DMS79 (cell line): Measurements from ENCODE around the gene SLC16A9.
"Not testable (repeated sequence)": the region's sequence is repeated elsewhere in the genome, so short reads cannot be mapped to it uniquely, and the experiment has no call there.

Experiments
- DNase-seq: peaks from one replicate; lab custom pipeline; 2025; lab: John Stamatoyannopoulos, UW

The SLC16A9 gene

GRCh38 chr10:59674215-59674836, 35.3 kb downstream of the SLC16A9 start:
- no peak for DNase-seq

GRCh38 chr10:59672150-59672875, 37.3 kb downstream of the SLC16A9 start:
- DNase-seq, result no peak

DNA sequence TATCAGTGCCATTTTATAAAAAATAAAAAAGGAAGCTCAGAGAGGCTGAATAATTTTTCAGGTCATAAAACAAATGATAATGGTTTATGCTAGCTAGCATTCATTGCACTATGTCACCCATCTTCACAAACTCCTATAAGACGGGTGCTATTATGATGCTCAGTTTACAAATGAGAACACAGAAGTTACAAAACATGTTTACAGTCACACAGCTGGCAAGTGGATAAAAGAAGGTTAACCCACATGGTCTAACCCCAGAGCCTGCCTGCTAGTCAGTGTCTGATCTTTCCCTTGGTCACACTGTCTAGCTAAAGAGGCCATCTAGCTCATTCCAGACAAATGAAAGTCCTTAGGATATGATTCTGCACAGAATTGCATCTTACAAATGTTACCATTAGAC, 39.4 kb downstream of the SLC16A9 start:
- DNase-seq, result no peak

DNA sequence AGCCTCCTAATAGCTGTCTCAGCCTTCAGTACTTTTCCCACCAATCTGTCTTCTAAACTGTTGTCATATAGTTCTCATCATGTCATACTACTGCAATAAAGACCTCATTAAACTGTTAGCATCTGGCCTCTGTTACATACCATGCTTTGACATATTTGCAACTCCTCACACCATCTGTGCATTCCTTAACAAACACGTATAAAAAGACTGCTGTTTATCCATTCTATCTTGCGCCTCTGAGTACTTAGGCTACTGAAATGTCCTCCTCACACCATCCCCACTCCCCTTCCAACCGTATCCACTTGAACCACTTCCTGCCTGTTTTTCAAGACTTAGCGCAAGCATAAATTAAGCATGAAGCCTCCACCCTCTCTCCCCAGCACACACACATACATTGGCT, 41.6 kb downstream of the SLC16A9 start:
- peak; percentile 6 for DNase-seq

GRCh38 chr10:59666310-59666709, 43.3 kb downstream of the SLC16A9 start:
- no peak for DNase-seq

- DNase-seq, result not testable (repeated sequence)
Observed at GRCh38 chr10:59663213-59663612, 46.4 kb downstream of the SLC16A9 start.

DNA sequence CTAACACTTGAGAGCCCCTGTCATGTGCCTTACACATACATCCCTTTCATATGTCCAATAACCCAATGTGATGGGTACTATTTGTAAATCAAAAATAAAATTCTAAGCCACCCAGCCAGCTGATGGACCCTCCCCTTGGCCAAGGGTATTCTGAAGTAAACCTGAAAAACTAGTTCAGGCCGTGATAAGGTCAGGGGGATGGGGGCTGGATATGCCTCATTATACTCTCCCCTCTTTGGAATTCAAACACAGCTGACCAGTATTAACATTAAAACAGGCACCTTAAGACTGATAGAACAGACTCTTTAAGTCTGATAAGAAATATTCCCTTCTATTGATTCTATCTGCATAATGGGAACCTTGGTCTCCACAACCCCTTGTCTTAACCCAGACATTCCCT, 51.9 kb downstream of the SLC16A9 start:
- DNase-seq, result no peak

DNA sequence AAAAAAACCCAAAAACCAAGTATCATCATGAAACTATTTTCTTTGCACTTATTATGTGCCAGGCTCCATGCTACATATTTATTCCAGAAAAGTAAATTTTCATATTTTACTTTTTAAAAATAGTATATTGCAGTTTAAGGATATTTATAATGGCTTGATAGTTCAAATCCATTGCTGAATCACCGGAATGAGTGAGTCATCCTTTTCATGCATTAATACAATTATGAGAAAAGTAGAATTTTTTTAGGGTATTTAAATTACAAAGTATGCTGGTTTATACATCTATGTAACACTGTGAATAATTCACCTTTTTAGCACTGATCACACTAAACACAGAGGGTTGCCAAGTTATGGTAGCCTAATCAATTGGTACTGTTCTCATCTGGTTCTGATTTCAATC, 54.3 kb downstream of the SLC16A9 start:
- DNase-seq, result no peak

DNA sequence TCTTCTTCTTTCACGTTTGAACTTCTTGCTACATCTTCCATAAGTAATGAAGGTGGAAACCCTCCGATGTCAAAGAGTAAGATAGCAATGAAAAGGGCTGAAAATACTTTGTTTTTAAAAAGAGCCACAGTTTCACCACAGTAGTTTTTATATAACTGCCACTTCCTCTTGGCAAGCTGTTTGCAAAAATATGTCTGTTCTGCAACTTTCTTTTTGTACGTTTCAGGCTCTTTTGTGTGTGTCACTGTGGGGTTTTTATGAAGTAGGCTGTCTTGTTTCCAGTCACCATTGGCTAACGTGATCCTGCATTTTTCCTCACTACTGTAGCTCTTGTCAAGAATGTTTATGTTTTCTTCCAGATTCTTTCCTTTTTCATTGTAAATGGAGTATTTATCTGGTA, 55.6 kb downstream of the SLC16A9 start:
- DNase-seq, result no peak

- DNase-seq, result no peak
Observed at GRCh38 chr10:59651902-59652301, 57.7 kb downstream of the SLC16A9 start.

DNA sequence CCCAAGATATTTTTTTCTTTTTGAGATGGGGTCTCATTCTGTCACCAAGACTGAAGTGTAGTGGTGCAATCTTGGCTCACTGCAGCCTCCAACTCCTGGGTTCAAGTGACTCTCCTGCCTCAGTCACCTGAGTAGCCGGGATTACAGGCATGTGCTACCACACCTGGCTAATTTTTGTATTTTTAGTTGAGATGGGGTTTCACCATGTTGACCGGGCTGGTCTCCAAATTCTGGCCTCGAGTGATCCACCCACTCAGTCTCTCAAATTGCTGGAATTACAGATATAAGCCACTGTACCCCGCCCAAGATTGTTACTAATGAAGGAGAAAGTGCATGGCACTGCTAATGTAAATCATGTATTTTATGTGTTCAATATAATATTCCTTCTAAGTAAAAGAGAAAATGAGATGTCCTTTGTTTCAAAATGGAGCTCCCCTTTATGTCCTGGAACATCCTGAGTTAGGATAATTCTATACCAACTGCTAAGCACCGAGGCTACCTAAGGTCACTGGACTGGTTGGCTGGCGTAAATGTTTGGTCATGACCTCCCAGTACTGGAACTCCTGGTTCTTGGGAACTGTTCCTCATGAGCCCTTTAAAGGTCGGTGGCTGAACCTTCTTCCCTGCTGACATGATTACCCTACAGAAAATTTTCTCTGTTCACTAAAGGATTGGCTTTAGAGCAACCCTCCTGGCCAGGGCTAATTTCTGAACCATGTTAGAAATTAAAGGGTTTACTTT, 59.9 kb downstream of the SLC16A9 start:
- DNase-seq, result no peak

- DNase-seq, result peak; percentile 76
Observed at GRCh38 chr10:59648711-59649201, 60.9 kb downstream of the SLC16A9 start.

DNA sequence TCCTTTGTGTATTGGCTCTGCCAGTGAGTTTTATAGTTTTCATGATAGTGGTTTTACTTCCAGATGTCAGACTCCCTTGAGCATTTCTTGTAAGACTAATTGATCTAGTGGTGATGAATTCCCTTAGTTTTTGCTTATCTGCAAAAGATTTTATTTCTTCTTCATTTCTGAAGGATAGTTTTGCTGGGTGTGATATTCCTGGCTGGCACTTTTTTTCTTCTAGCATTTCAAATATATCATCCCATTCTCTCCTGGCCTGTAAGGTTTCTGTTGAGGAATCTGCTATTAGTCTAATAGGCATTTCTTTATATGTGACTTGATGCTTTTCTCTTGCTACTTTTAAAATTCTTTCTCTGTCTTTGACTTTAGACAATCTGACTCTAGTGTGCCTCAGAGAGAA, 64.8 kb downstream of the SLC16A9 start:
- no peak for DNase-seq

DNA sequence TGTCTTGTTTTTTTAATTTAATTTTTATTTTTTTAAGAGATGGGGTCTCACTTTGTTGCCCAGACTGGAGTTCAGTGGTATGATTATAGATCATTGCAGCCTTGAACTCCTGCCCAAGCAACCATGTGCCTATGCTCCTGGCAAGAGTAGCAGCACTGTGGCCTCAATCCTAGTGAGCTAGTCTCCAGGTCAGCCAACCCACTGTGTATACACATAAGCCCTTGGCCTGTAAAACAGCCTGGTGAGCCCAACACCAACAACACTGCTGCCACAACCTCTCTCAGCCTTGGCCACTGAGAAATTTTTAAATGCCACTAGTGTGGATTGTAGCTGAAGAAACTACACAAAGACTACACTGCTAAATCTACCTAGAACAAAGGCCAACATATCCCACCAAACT, 68.0 kb downstream of the SLC16A9 start:
- not testable (repeated sequence) for DNase-seq

DNA sequence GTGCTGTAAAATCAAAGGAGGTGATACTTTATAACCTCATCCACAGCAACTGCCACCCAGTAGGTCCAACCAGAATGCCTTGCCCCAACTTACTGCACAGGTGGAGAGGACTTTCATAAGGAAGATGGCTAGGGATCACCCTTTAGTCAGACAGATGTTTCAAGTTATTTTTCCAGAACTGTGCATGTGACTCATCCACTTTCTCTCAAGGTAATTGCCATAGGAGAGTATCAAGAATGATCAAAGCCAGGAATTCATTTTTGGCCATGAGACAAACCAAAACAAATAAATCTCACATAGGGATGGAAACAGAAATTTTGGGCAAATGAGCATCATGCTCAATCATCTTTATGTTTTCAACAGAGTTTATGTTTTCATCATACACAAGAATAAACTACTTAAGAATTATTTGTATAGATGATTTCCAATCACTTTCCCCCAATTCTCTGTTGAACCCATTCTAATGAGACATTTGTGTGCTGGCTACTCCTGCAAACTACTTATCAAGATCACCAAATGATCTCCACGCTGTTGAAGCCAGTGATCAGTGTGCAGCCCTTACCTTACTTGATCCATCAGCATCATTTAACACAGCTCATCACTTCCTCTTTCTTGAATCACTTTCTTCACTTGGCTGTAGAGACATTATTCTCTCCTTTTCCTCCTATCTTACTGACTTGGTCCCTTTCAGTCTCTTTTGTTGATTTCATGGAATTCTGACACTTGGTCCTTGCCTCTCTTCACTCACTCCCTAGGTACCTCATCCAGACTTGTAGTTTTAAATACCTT, 74.0 kb downstream of the SLC16A9 start:
- no peak for DNase-seq

GRCh38 chr10:59634102-59634501, 75.5 kb downstream of the SLC16A9 start:
- DNase-seq, result no peak

DNA sequence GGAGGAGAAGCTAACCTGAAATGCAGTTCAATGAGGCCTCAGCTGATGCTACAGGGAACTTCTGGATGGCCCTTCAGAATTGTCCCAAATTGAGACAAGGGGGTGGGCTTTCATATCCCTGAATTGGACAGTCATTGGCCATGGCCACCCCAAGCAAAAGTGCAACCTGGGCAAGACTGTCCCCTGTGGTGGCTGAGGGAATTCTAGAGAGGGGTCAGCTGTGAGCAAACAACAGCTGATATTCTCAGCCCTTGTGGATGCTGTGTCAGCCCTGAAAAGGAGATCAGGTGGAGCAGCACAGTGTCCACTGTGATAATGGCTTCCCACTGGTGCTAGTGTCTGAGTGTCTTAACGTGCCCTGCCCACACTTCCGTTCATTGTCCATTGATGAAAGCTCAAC, 76.6 kb downstream of the SLC16A9 start:
- DNase-seq, result no peak

- DNase-seq, result no peak
Observed at GRCh38 chr10:59631882-59632807, 77.5 kb downstream of the SLC16A9 start.

DNA sequence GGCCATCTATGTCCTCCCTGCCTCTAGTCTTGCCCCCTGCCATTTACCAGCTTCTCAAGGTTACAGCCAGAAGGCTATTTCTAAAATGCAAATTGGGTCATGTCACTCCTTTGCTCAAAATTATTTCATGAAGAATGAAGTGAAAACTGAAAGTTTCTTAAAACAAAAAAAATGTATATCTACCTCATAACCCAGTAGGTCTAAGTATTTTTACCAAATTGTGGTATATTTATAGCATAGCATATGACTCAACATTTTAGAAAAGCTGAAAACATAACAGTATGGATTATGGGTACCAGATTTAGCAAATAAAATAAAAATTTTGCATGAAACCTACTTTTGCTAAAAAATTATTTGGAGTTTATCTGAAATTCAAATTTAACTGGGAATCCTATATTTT, 78.4 kb downstream of the SLC16A9 start:
- DNase-seq, result no peak

GRCh38 chr10:59628965-59629364, 80.7 kb downstream of the SLC16A9 start:
- DNase-seq, result no peak

DNA sequence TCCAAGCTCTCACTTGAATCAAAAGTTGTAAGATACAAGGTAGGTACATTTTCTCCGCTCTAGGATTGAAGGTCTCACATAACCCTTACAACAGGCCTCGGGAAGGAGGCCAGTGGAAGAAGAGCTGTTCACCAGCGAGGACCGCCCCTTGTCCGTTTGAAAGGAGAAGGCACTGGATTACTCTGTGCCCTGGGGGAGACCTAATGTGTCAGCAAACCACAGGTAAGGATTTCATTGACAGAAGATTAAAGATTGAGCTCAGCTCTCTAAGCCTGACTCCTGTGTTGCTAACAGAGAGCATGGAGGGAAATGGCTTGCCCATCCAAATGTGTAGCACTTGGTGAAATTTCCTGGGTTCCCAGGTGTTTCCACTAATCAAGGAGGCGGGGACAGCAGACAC, 81.2 kb downstream of the SLC16A9 start:
- DNase-seq, result no peak
